Chondrocyte (in vitro differentiated cells): ENCODE results near the gene IL17RE. TPM values are rescaled to one million over a fixed set of nuclear protein-coding genes. Genes with fewer than 3 reads are reported as not detected.

ENCODE experiments used
- DNase-seq: peaks from one replicate; pipeline ENCODE4 v3.0.0; 2021; ENCODE audit warnings: mixed read lengths, low spot score
- H3K27ac Mint-ChIP-seq: one replicate; pipeline ENCODE4 v1.8.0; 2021; ENCODE audit warnings: mild to moderate bottlenecking, moderate library complexity, mixed read lengths; ENCODE audit not compliant: unreplicated experiment
- H3K27me3 Mint-ChIP-seq: 2 replicates; pipeline ENCODE4 v1.8.0; 2021; ENCODE audit warnings: low read depth, mixed read lengths
- H3K36me3 Mint-ChIP-seq: 2 replicates; pipeline ENCODE4 v1.8.0; 2021; ENCODE audit warnings: low read depth, mixed read lengths
- H3K4me1 Mint-ChIP-seq: 2 replicates; pipeline ENCODE4 v1.8.0; 2021; ENCODE audit warnings: low read depth, mild to moderate bottlenecking, mixed read lengths
- H3K4me3 Mint-ChIP-seq: one replicate; pipeline ENCODE4 v1.8.0; 2021; ENCODE audit warnings: mild to moderate bottlenecking, moderate library complexity, mixed read lengths; ENCODE audit not compliant: unreplicated experiment
- H3K9me3 Mint-ChIP-seq: 2 replicates; pipeline ENCODE4 v1.8.0; 2021; ENCODE audit warnings: low read depth, mixed read lengths
- total RNA-seq: library from RNA; stranded (reverse); gene quantifications from 3 replicates; pipeline ENCODE4 v1.2.1, GENCODE V29; 2021
- TF ChIP-seq, protein P1 (sequence below): fragments of 200-600 bp; sonication (generic); IDR thresholded peaks from 2 replicates; pipeline ENCODE4 v1.5.0; 2021; ENCODE audit warnings: antibody characterized with exemption, mild to moderate bottlenecking, moderate library complexity

The IL17RE gene
- total RNA-seq, 1 donor from 2014 or later: 0.42 TPM

DNA sequence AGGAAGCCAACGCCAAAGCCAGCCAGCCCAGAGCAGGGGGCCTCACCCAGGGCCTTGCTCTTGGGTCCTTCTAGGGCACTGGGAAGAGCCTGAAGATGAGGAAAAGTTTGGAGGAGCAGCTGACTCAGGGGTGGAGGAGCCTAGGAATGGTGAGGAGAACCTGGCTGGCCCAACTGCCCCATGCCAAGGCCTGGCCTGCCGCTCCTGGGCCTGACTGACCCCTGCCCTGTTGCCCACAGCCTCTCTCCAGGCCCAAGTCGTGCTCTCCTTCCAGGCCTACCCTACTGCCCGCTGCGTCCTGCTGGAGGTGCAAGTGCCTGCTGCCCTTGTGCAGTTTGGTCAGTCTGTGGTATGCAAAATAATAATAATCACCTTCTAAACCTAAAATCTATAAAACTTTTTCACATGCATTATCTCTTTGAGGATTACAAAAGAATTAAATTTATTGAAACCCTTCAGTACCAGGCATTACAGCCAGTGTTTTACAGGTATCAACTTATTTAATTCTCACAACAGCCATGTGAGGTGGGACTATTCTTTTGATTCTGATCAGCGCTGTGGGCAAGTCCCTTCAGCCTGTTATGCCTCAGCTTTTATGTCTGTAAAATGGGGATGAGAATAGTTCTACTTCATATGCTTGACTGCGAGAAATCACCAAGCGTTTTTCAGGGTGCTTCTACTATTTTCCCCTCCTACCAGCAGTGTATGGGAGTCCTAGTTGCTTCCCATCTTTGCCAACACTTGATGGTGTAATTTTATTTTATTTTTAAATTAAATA, 15.8 kb downstream of the IL17RE start:
- TF ChIP-seq, protein P1, sequence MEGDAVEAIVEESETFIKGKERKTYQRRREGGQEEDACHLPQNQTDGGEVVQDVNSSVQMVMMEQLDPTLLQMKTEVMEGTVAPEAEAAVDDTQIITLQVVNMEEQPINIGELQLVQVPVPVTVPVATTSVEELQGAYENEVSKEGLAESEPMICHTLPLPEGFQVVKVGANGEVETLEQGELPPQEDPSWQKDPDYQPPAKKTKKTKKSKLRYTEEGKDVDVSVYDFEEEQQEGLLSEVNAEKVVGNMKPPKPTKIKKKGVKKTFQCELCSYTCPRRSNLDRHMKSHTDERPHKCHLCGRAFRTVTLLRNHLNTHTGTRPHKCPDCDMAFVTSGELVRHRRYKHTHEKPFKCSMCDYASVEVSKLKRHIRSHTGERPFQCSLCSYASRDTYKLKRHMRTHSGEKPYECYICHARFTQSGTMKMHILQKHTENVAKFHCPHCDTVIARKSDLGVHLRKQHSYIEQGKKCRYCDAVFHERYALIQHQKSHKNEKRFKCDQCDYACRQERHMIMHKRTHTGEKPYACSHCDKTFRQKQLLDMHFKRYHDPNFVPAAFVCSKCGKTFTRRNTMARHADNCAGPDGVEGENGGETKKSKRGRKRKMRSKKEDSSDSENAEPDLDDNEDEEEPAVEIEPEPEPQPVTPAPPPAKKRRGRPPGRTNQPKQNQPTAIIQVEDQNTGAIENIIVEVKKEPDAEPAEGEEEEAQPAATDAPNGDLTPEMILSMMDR: no peak
- no peak for DNase-seq
- Mint-ChIP-seq H3K4me3 (no peak overlapping the region), H3K36me3 (no peaks in the 10 kb centered on the region), H3K9me3 (no peaks in the 10 kb centered on the region), H3K27ac (no peak overlapping the region), H3K4me1 (peaks cover 38% of the 10 kb centered on the region), H3K27me3 (no peaks in the 10 kb centered on the region)

DNA sequence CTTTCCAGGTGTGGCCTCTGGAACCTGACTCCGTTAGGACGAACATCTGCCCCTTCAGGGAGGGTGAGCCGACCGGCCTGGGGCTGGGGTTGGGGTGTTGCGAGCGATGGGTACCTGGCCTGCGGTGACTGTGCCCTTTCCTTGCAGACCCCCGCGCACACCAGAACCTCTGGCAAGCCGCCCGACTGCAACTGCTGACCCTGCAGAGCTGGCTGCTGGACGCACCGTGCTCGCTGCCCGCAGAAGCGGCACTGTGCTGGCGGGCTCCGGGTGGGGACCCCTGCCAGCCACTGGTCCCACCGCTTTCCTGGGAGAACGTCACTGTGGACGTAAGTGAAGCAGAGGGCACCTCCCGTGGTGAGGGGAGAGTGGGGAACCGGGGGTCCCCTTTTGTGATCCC, 25.5 kb downstream of the IL17RE start:
- DNase-seq: no peak
- H3K4me3 Mint-ChIP-seq: no peak overlapping the region
- H3K27me3 Mint-ChIP-seq: no peaks in the 10 kb centered on the region
- H3K36me3 Mint-ChIP-seq: peaks cover 12% of the 10 kb centered on the region
- TF ChIP-seq, protein P1: no peak
- H3K4me1 Mint-ChIP-seq: peaks cover 4% of the 10 kb centered on the region
- H3K9me3 Mint-ChIP-seq: no peaks in the 10 kb centered on the region
- H3K27ac Mint-ChIP-seq: no peak overlapping the region

DNA sequence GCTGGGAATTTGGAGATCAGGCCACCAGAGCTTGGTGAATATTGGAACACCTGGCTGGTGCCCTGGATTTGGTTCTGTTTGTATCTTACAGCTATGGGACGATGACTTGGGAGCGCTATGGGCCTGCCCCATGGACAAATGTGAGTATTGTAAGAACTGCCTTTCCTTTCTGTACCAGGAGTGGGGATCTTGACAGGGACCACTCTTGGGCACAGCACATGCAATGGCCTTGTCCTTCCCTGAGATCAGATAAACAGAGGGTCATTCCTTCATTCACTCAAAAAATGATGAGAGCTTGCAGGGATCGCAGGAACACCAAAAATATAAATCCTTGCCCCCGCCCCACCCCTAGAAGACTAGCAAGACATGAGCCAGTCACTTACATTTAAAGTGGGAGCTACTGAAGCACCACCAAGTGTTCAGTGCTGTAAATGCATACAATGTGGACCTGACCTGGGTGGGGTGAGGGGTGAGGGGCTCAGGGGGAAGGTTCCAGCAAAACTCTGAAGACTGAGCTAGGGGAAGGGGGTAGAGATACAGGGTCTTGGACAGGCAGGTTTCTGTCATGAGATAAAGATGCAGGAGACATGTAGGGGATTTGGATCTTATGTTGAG, 28.3 kb downstream of the IL17RE start:
- Mint-ChIP-seq H3K4me1 (peaks cover 24% of the 10 kb centered on the region), H3K36me3 (peaks cover 6% of the 10 kb centered on the region), H3K27me3 (no peaks in the 10 kb centered on the region), H3K27ac (no peak overlapping the region), H3K9me3 (no peaks in the 10 kb centered on the region), H3K4me3 (no peak overlapping the region)
- TF ChIP-seq, protein P1: peak; percentile 58
- DNase-seq: no peak

DNA sequence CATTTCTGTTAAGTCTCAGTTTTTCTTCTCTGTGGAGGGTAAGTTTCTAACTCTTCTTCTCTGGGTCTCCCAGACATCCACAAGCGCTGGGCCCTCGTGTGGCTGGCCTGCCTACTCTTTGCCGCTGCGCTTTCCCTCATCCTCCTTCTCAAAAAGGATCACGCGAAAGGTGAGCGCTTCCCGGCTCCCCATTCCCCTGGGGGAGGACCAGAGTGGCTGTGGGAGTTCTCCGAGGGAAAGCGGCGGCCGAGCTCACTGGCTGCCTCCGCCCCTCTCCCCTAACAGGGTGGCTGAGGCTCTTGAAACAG, 29.8 kb downstream of the IL17RE start:
- no peak for DNase-seq
- no peaks in the 10 kb centered on the region for H3K27me3 Mint-ChIP-seq
- TF ChIP-seq, protein P1: no peak
- H3K4me3 Mint-ChIP-seq: peak overlapping the region; percentile 80
- H3K27ac Mint-ChIP-seq: peak overlapping the region; percentile 82
- peaks cover 24% of the 10 kb centered on the region for H3K4me1 Mint-ChIP-seq
- H3K36me3 Mint-ChIP-seq: peaks cover 7% of the 10 kb centered on the region
- no peaks in the 10 kb centered on the region for H3K9me3 Mint-ChIP-seq

DNA sequence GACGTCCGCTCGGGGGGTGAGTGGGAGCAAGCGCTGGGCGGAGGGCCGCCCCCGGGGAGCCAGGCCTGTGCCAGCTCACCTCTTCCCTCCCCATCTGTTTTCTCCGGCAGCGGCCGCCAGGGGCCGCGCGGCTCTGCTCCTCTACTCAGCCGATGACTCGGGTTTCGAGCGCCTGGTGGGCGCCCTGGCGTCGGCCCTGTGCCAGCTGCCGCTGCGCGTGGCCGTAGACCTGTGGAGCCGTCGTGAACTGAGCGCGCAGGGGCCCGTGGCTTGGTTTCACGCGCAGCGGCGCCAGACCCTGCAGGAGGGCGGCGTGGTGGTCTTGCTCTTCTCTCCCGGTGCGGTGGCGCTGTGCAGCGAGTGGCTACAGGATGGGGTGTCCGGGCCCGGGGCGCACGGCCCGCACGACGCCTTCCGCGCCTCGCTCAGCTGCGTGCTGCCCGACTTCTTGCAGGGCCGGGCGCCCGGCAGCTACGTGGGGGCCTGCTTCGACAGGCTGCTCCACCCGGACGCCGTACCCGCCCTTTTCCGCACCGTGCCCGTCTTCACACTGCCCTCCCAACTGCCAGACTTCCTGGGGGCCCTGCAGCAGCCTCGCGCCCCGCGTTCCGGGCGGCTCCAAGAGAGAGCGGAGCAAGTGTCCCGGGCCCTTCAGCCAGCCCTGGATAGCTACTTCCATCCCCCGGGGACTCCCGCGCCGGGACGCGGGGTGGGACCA, 30.4 kb downstream of the IL17RE start:
- DNase-seq: peak; percentile 94
- H3K36me3 Mint-ChIP-seq: peaks cover 8% of the 10 kb centered on the region
- no peaks in the 10 kb centered on the region for H3K9me3 Mint-ChIP-seq
- H3K27ac Mint-ChIP-seq: peak overlapping the region; percentile 88
- peak overlapping the region; percentile 80 for H3K4me3 Mint-ChIP-seq
- H3K4me1 Mint-ChIP-seq: peaks cover 24% of the 10 kb centered on the region
- no peaks in the 10 kb centered on the region for H3K27me3 Mint-ChIP-seq
- TF ChIP-seq, protein P1: peak; percentile 89
